ENCODE data around the gene UTP14A.

The UTP14A gene

GRCh38 chrX:129963729-129964128 is 57.8 kb downstream of the UTP14A start:
- POLR2A ChIA-PET = interaction anchor here (0.6 kb wide), 1 partner anchor 119 kb away, joined by 6 read pairs; no protein-coding TSS in a partner anchor
- CTCF ChIA-PET = no interaction called here

GRCh38 chrX:129965166-129965565 is 59.2 kb downstream of the UTP14A start:
- TF ChIP-seq CTCF (IDR thresholded peaks at IDR 0.05; ENCODE audit: control extremely low read depth, extremely low read depth, low read depth, missing control alignments) = no peak
- DNase-seq (ENCODE audit: extremely low spot score) = no peak
- CTCF ChIA-PET = no interaction called here
- POLR2A ChIA-PET = no interaction called here

More at GRCh38 chrX:129963729-129964128, 57.8 kb downstream of the UTP14A start:
- DNase-seq (ENCODE audit: extremely low spot score) = no peak
- TF ChIP-seq CTCF (IDR thresholded peaks at IDR 0.05; ENCODE audit: control extremely low read depth, extremely low read depth, low read depth, missing control alignments) = no peak

- DNase-seq (ENCODE audit: extremely low spot score) = no peak
- ChIA-PET CTCF (no interaction called here), POLR2A (interaction anchor here (0.7 kb wide), 1 partner anchor 66 kb away, joined by 6 read pairs; no protein-coding TSS in a partner anchor)
- TF ChIP-seq CTCF (IDR thresholded peaks at IDR 0.05; ENCODE audit: control extremely low read depth, extremely low read depth, low read depth, missing control alignments) = no peak
Measured at GRCh38 chrX:129968968-129969367, 63.0 kb downstream of the UTP14A start.

- no peak for TF ChIP-seq CTCF (IDR thresholded peaks at IDR 0.05; ENCODE audit: control extremely low read depth, extremely low read depth, low read depth, missing control alignments)
- POLR2A ChIA-PET = no interaction called here
- CTCF ChIA-PET = interaction anchor here (1.4 to 1.5 kb wide), 2 partner anchors 15 to 37 kb away, joined by 3 to 4 read pairs; no protein-coding TSS in a partner anchor
- no peak for DNase-seq (ENCODE audit: extremely low spot score)
Measured at GRCh38 chrX:129976441-129976840, 70.5 kb downstream of the UTP14A start.

Measured in GM10248 (cell line).